GM18861 (cell line): ENCODE data around the gene D2HGDH.
"Not testable (repeated sequence)": the region's sequence is repeated elsewhere in the genome, so short reads cannot be mapped to it uniquely, and the experiment has no call there.

Experiments used
- ATAC-seq: cut with Tn5 transposase; IDR thresholded peaks from one replicate; pipeline ENCODE4 v1.9.1; 2021; ENCODE audit not compliant: unreplicated experiment

The D2HGDH gene

DNA sequence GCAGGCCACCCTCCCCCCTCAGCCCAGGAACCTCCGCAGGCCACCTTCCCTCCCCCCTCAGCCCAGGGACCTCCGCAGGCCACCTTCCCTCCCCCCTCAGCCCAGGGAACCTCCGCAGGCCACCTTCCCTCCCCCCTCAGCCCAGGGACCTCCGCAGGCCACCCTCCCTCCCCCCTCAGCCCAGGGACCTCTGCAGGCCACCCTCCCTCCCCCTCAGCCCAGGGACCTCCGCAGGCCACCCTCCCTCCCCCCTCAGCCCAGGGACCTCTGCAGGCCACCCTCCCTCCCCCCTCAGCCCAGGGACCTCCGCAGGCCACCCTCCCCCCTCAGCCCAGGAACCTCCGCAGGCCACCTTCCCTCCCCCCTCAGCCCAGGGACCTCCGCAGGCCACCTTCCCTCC, 71.8 kb downstream of the D2HGDH start:
- ATAC-seq = not testable (repeated sequence)

DNA sequence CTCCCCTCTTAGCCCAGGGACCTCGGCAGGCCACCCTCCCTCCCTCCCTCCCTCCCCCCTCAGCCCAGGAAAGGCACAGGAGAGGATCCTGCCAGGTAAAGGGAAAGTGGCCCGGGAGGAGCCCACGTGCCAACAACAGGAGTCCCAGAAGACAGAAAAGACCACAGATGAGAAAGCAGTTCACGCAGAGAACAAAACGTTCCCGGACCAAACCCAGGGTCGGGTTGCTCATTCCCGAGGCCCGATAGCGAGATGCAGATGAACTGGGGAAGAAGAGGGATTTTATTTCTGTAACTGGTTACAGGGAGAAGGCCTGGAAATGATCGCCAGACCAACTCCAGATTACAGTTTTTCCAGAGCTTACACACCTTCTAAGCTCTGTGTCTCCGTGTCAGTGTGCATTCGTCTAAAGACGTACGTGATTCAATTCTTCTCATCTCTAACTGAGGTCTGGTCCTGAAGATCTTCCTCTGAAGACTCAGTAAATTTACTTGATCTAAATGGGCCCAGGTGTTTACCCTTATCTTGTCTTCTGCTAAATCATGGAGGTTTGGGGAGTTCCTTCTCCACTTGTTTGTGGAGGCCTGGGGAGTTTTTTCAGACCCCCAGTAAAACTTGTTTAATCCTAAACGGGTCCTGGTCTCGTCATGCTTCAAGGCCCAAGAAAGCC, 73.8 kb downstream of the D2HGDH start:
- ATAC-seq = no peak

DNA sequence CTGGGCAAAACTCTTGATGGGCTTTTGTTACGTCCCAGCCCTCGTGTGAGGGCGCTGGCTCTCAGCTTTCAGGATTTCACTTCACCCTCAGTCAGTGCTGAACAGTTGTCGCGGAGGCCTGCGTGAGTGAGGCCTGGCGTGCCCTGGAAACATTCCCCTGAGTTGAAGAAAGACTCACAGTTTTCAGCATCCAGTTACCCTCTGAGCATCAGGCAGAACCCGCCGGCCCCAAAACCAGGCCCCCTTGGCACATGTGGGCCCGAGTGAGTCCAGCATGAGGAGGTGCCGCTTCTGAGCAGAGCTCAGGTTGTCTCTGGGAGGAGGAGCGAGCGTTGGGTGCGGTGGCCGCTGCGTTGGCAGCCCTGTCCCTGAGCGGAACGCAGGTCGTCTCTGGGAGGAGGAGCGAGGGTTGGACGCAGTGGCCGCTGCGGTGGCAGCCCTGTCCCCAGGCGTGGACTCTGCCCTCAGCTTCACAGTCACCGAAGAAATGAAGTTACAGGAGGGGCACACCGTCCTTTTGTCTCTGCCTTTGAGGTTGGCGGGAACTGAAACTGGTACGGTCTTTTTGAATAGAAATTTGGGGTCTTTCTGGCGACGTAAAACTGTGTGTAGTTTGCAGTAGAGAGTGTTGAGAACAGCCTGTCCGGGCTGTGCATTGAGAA, 74.4 kb downstream of the D2HGDH start, which contains the start of gene NEU4:
Gene NEU4 (plus strand): TSS at position 473 of the 662 bp plus-strand sequence. CDS start 5,292 bp downstream, outside the sequence.
- no peak for ATAC-seq

DNA sequence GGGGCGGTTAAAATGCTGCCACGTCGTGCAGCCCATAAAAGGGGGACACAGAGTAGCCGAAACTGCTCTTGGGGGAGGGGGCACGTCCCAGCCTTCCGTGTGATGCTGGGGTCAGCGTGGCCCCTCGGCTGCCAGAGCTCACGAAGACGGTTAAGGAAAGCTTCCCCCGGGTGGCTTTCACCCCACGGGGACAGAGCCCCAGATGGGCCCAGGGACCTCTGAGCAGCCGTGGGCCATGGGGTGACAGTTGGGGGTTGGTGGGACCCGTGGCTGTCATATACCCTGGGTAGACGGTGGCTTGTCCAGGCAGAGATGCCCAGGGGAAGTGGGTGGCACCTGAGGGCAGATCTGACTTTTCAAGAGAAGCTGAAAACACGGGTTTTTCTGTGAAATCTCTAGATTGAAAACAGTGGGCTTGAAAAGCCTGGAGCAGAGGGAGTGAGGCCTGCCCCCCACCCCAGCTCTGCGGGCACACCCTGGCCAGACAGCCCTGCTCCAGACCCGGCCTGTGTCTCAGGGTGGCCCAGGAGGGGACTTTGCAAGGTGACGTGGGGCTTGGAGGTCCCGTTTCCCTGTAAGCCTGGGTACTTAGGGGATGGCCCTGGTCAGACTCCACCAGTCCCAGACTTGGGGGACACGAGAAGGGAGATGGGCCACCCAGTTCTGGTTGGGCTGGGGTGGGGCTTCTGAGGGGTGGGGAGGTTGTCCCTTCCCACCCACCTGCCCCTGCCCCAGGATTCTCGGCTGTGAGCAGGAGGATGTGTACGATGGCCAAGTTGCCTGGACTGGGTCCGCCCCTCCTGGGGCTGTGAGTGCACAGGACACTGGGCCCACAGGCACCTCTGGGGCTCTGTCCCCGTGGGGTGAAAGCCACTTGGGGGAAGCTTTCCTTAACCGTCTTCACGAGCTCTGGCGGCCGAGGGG, 75.2 kb downstream of the D2HGDH start:
- ATAC-seq = no peak

DNA sequence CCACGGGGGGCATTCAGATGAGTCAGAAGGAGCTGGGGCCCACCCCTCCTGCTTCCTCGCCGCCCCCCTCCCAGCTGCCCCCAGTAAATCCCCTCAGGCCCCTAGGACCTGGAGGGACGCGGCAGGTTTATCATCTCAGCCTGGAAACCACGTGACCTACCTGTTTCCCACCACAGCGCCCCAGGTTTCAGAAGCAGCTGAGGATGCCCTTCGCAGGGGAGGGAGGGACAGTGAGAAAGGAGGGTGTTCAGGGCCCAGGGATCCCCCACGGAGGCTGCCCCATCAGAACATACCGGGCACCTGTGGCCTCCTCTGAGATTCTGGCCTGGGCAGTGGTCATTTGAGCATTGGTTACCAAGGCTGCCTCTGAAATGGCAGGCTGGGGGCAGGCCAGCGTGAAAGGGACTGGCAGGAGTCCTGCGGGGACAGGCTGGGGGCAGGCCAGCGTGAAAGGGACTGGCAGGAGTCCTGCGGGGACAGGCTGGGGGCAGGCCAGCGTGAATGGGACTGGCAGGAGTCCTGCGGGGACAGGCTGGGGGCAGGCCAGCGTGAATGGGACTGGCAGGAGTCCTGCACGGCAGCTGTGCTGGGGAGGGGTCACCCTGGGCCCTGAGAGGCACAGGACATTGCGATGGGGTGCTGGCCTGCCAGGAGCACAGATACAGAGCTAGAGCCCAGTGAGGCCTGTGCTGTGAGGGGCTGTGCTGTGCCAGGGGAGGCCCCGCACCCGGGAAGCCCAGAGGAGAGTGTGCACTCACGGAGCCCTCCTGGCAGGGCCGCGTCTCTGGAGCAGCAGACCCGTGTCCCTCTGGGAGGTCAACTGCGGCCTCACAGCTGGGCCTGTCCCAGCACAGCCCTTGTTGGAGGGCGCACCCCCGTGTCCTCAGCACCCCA, 76.1 kb downstream of the D2HGDH start:
- ATAC-seq = no peak

DNA sequence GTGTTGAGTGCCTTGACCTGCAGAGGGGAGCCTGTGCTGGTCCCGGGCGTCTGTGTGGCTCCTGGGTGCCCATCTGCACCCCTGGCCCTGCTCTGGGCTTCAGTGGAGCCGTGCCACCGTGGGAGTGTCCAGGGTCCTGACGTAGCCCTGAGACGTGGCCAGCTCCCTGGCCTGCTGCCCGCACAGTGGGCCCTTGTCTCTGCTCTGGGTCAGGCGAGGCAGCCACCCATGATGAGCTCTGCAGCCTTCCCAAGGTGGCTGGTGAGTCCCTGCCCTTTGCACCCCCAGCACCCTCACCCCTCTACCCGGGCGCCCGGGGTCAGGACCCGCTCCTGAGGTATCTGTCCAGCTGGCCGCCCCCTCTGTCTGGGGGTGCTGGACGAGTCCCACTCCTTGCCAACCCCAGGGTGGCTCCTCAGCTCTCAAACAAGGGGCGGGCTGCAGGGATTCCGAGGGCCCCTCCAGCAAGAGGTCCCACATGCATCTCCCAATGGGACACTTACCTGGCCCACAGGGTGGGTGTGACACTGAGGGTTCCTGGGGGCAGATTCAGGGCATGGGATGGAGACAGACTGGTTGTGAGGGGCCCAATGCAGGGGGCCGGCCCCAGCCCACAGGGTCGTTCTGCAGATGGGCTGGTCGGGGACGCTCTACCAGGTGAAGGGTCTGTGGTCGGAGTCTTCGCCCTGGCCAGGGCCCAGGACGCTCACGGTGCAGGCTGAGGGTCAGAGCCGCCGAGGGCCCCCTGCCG, 76.9 kb downstream of the D2HGDH start:
- no peak for ATAC-seq

DNA sequence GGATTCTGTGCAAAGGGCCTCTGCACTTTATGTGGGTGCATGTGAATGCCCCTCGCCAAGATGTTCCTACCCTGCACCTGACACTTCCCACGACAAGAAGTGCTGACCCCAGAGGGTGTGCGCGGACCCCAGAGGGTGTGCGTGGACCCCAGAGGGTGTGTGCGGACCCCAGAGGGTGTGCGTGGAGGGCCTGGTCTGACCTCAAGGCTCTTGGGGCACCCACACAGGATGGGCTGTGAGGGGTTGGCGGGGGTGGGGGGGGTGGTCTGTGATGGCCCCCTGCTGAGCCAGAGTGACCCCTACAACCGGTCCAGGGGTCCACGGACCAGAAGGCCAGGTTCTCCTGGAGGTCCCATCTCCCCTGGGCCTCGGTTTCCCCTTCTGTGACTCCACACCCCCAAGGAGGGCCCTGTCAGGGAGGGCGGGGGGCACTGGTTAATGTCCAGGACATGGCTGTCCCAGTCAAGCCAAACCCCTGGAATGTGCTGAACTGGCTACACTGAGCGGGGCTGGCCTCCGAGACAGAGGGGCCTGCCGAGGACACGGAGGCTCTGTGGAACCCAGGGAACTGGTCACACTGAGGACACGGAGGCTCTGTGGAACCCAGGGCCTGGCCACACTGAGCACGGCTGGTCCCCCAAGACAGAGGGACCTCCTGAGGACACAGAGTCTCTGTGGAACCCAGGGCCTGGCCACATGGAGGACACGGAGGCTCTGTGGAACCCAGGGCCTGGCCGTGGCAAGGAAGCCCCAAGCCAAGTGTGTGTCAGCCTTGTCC, 77.7 kb downstream of the D2HGDH start:
- ATAC-seq = no peak

DNA sequence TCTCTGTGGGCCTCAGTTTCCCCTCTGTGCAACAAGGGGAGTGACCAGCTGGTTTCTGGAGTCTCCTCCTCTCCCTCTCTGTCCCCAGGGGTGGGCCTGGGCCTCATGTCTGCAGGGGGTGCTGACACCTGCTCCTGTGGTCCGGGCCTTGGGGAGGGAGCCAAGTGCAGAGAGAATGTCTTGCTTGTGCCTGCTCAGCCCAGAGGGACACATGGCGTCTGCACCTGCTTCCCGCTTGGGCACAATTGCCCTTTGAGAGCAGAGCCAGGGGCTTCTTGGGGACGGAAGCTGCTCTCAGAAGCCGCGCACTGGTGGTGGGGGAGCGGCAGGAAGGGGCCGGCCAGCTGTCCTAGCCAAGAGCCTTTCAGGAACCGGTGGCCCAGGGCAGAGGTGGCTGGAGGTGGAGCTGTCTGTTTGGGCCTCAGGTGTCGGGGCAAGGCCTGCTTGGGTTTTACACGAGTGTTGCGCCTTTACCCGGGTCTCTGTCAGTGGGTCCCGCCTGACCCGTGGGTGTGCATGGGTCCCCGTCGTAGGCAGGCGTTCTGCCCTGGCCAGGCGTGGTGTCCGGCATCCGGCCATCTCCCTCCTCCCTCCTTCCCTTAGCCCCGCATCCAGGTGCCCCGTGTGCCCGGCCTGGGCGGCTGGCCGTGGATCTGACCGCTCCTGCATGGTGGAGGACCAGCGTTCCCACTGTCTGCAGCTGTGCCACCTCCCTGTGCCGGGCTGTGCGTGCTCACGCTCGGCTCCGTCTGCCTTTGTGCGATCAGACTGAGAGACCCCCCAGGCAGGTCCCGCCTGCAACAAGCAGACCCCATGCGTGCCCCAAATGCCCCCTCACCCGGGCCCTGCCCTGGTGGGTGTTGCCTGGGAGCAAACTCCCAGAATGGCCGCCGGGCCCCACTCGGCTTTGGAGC, 78.6 kb downstream of the D2HGDH start:
- no peak for ATAC-seq

DNA sequence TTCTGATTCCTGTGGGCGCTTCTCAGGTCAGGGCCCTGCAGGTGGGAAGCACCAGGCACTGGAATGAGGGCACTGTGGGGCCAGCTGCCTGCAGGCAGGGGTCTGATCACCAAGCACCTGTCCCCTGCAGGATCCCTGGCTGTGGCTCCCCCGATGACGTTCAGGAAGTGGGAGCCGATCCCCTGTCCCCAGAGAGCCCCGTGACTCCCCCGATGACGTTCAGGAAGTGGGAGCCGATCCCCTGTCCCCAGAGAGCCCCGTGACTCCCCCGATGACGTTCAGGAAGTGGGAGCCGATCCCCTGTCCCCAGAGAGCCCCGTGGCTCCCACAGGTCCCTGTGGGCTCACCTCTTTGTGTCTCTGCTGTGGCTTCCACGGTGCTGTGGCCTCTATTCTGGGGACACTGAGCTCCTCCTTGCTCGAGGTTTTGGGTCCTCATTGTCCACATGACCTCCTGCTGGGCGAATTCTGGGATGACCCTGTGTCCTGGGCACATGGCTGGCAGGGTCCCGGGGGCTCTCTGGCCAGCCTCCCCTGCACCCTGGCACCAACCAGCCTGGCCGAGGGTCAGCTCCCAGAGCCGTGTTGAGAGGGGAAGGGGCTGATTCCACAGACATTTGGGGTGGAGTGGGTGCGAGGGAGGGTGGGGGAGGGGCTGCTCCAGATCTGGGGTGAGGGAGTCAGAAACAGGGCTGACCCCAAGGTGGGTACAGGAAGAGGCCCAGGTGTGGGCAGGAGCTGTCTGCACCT, 79.4 kb downstream of the D2HGDH start:
- no peak for ATAC-seq

DNA sequence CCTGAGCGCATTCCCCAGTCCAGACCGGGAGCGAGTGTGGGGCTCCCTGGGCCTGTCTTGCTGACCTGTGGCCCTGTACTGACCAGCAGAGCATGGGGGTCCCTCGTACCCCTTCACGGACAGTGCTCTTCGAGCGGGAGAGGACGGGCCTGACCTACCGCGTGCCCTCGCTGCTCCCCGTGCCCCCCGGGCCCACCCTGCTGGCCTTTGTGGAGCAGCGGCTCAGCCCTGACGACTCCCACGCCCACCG, 79.9 kb downstream of the D2HGDH start:
- ATAC-seq = no peak

DNA sequence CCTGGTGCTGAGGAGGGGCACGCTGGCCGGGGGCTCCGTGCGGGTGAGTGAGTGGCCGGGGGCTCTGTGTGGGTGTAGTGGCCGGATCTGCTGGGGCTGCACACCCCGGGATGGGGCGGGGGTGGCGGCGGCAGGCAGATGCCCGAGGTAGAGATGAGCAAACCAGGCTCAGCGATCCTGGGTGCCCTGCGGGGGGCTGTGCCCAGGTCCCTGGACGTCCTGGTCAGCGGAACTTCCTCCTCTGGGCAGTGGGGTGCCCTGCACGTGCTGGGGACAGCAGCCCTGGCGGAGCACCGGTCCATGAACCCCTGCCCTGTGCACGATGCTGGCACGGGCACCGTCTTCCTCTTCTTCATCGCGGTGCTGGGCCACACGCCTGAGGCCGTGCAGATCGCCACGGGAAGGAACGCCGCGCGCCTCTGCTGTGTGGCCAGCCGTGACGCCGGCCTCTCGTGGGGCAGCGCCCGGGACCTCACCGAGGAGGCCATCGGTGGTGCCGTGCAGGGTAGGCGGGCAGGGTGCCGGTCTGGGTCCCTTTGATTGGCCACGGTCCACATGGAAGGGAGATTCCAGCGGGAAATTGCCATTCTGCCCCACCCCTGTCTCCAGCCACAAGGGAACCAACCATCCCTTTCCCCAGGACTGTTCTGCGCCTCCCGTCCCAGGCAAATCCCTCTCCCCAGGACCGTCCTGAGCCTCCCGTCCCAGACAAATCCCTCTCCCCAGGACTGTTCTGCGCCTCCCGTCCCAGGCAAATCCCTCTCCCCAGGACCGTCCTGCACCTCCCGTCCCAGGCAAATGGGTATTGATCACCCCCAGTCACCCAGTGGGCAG, 80.4 kb downstream of the D2HGDH start:
- ATAC-seq = no peak

DNA sequence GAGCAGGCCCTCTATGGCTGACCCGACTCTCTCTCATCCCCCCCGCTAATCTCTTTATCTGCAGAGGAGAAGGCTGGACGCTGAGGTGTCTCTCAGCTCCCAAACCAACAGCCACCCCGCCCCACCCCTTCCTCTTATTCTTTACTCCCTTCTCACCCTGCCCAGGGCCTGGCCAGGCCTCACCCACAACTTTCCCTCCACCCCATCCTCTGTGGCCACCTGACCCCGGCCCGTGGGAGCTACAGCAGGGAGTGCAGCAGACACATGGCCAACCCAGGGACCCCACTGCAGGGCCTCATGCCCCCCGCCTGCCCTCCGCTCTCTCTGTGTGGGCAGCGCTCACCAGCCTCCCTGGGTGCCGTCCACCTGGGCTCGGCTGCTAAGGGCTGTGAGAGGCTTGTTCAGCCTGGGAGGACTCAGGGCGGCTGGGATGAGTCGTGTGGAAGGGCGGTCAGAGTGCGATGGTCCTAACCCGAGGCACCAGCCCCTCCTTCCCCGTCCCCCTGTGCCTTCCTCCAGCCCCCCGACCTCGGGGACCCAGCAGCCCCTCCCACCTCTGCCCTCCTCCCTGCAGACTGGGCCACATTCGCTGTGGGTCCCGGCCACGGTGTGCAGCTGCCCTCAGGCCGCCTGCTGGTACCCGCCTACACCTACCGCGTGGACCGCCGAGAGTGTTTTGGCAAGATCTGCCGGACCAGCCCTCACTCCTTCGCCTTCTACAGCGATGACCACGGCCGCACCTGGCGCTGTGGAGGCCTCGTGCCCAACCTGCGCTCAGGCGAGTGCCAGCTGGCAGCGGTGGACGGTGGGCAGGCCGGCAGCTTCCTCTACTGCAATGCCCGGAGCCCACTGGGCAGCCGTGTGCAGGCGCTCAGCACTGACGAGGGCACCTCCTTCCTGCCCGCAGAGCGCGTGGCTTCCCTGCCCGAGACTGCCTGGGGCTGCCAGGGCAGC, 81.3 kb downstream of the D2HGDH start:
- no peak for ATAC-seq

DNA sequence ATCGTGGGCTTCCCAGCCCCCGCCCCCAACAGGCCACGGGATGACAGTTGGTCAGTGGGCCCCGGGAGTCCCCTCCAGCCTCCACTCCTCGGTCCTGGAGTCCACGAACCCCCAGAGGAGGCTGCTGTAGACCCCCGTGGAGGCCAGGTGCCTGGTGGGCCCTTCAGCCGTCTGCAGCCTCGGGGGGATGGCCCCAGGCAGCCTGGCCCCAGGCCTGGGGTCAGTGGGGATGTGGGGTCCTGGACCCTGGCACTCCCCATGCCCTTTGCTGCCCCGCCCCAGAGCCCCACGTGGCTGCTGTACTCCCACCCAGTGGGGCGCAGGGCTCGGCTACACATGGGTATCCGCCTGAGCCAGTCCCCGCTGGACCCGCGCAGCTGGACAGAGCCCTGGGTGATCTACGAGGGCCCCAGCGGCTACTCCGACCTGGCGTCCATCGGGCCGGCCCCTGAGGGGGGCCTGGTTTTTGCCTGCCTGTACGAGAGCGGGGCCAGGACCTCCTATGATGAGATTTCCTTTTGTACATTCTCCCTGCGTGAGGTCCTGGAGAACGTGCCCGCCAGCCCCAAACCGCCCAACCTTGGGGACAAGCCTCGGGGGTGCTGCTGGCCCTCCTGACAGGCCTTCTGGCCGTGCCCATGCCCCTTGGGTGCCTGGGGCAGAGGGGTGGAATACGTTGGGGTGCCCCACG, 82.1 kb downstream of the D2HGDH start:
- no peak for ATAC-seq

DNA sequence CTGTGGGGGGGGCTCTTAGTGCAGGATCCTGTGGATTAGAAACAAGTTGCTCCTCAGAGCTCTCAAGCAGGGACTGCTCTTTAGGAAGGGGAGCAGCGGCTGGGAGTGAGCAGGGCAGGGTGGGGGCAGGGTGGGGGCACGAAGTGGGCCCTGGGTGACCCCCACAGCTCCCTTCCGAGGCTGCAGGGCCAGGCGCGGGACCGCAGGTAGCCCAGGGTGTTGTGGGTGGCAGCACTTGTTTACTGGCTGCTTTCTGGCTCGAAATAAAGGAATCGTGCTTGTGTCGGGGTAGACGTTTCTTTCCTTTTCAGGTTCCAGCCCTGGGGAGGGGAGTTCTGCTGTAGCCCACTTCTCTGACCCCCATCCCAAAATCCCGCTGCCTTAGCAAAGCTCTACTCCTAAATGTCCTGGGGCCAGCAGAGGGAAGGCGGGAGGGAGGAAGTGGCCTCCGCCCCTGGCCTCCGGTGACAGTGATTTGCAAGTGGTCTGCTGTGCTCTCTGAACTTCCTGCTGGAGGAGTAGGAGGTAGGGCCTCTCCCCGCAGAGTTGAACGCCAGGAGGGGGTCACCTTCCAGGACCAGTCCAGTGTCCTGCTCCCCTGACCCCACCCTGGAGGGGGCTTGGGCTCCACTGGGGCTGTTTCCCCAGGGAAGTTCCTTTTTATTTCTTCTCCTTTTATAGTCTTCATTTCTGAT, 82.8 kb downstream of the D2HGDH start:
- no peak for ATAC-seq

DNA sequence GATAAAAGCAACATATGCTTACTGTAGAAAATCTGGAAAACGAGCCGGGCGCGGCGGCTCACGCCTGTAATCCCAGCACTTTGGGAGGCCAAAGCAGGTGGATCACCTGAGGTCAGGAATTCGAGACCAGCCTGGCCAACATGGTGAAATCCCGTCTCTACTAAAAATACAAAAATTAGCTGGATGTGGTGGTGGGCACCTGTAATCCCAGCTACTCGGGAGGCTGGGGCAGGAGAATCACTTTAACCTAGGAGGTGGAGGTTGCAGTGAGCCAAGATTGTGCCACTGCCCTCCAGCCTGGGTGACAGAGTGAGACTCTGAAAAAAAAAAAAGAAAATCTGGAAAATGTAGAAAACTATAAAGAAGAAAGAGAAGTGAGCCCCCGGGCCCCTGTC, 83.4 kb downstream of the D2HGDH start:
- ATAC-seq = not testable (repeated sequence)
